Erythroblast (primary cell): Measurements from ENCODE around the gene POM121.
"Not testable (repeated sequence)": the region's sequence is repeated elsewhere in the genome, so short reads cannot be mapped to it uniquely, and the experiment has no call there.

Source experiments
- GATA1 ChIP-seq: IDR thresholded peaks from 2 replicates; pipeline ENCODE4 v1.6.1; 2011; ENCODE audit warnings: low read depth, mild to moderate bottlenecking, control low read depth, low read length, moderate library complexity
- POLR2A ChIP-seq: IDR thresholded peaks from 2 replicates; pipeline ENCODE4 v1.6.1; 2011; ENCODE audit warnings: mild to moderate bottlenecking, low read length

GRCh38 chr7:72965186-72965975, 40.5 kb downstream of the POM121 start:
- TF ChIP-seq POLR2A, GATA1: not testable (repeated sequence)
